ENCODE data around the gene SLC25A25.

DNA sequence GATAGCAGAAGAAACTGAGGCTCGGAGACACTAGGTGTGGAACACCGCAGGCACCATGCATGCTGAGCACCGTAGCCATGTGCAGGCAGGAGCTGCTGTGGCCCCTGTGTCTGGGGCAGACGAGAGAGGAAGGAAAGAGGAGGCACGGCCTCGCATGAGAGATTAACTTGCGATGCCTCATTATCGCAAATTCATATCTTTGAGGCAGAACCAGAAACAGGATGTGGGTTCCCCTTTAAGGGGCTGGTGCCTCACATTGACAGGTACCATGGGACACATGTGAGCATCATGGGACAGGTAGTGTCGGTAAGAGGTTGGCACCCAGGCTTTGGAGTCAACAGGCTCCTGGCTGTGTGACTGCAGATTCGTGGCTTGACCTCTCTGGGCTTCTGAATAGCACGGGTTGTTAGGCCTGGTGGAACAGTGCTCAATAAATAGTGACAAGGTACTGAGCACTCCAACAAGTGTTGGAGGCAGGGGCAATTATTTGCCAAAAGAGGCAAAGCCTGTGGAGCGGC is 41.7 kb upstream of the SLC25A25 start:
- TF ChIP-seq, protein P1, sequence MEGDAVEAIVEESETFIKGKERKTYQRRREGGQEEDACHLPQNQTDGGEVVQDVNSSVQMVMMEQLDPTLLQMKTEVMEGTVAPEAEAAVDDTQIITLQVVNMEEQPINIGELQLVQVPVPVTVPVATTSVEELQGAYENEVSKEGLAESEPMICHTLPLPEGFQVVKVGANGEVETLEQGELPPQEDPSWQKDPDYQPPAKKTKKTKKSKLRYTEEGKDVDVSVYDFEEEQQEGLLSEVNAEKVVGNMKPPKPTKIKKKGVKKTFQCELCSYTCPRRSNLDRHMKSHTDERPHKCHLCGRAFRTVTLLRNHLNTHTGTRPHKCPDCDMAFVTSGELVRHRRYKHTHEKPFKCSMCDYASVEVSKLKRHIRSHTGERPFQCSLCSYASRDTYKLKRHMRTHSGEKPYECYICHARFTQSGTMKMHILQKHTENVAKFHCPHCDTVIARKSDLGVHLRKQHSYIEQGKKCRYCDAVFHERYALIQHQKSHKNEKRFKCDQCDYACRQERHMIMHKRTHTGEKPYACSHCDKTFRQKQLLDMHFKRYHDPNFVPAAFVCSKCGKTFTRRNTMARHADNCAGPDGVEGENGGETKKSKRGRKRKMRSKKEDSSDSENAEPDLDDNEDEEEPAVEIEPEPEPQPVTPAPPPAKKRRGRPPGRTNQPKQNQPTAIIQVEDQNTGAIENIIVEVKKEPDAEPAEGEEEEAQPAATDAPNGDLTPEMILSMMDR (IDR thresholded peaks at IDR 0.05) = no peak
- TF ChIP-seq POLR2A (IDR thresholded peaks at IDR 0.05) = no peak
- peak; percentile 5 for TF ChIP-seq POLR2AphosphoS5 (IDR thresholded peaks at IDR 0.05)

Data from prostate gland (tissue), 2 donors.